ENCODE results near the gene RGS2.

The RGS2 gene

GRCh38 chr1:192832492-192832891 is 23.7 kb downstream of the RGS2 start:
- no peak for DNase-seq

DNA sequence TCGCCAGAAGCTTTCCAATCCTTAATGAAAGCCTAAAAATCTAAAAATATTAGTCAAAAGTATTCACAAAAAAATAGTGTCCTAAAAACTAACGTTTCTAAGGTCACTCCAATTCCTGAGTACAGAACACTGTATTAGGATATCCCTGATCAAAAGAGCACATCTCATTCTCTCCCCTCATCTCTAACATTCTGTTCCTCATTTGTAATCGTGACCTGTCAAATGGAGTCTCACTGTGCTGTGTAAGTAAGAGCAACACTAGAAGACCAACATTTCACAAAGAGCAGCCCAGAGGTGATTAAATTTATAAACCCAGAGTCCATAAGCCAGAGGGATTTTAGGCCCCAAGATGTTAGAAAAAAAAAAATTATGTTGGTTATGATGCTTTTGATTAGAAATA is 26.3 kb downstream of the RGS2 start:
- no peak for DNase-seq

DNA sequence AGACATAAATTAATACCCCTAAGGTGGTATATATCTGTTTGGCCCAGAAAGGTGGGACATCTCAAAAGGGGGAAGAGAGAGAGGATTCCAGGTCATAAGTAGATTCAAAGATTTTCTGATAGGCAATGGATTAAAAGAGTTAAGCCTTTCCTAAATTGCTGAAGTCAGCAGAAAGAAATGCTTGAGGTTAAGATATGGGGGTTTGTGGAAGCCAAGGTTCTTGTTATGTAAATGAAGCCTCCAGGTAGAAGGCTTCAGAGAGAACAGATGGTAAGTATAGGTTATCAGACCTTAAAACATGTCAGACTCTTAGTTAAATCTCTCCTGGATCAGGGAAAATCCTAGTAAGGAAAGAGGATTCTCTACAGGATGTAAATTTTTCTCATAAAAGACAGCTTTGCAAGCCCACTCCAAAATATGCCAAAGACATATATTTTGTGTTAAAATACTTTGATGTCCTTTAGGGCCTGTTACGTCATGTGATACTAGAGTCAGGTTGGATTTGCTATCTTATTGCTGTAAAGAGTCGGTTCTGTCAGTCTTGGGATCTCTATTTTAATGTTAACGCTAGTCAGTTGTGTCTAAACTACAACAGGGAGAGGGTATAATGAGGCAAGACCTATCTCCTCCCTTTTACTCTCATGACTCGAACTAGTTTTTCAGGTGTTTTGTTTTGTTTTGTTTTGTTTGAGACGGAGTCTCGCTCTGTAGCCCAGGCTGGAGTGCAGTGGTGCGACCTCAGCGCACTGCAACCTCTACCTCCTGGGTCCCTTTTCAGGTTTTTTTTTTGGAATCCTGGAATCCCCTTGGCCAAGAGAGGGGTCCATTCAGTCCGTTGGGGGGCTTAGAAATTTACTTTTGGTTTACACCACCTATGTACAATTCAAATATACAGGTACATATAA is 30.6 kb downstream of the RGS2 start:
- DNase-seq = no peak

- DNase-seq = no peak
Measured at GRCh38 chr1:192844360-192844759, 35.5 kb downstream of the RGS2 start.

DNA sequence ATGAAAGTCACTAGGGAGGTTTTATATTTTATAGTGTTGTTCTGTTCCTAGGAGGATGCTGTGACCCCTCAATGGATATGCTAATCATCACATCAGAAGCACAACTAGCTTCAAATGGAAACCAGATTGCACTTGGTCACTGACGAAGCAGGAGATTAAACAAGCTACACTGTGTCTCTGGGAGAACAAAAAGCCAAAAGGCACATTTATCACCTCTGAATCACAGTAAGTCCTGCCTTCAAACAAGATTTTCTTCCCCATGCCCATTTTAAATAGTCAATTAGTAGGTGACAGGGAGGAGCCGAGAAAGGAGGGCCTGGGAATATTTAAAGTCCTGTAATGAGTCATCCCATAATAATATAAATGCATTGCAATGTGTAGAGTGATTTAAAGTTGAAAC is 38.1 kb downstream of the RGS2 start:
- DNase-seq = no peak

DNA sequence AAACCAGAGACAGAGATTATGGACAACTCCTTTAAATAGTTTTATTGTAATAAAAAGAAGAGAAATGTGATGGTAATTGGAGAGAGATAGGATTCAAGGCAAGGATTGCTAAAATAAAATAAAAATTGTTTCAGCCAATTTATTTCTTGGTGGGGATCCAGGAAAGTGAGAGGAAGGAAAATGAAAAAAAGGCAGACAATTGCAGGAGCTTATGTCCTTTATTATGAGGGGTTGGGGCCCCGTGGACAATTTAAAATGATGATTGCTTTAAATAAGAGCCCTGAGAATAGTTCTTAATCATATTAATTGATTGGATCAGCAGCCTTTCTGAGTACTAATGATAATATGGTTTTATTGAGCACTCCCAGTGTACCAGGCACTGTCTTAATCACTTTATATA is 40.2 kb downstream of the RGS2 start:
- no peak for DNase-seq

GRCh38 chr1:192849442-192849841 is 40.6 kb downstream of the RGS2 start:
- no peak for DNase-seq

DNA sequence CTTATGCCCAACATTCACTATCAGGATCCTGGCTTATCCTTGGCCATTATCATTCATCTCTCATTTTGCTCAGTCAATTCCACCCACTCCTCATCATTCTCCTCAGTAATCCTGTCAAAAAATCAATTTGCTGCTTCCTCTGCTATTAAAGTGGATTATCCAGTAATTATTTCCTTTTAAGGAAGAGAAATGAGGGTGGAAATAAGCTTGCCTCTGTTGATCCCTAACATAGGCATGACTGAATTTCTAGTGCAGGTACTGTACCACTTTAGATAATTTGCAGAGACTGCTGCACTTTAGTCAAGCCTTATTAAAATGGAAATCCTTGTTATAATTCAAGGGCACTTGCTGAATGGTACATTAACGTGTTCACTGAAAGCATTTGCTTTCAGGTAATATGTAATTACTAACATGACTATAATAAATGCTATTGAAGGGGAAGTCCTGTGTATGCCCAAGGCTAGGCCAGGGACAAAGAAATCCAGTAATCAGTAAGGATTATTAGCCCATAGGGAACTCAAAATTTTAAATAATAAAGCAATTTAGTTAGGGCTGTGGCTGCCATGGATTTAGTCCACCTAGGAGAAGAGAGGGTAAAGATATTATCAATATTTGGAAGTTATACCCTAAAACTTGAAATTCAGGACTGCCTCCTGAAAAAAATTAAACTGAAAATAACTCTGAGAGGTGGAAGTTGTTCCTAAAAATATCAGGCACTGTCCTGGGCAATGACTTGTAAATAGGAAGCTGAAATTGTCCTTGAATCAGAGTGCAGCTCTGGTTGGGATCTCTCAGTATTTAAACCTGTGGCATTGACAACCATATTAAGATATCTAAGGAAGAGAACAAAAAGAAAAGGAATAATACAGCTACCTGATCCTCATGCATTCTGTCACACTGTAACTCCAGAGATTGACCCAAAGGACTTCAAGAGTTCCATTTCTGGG is 43.4 kb downstream of the RGS2 start:
- no peak for DNase-seq

DNA sequence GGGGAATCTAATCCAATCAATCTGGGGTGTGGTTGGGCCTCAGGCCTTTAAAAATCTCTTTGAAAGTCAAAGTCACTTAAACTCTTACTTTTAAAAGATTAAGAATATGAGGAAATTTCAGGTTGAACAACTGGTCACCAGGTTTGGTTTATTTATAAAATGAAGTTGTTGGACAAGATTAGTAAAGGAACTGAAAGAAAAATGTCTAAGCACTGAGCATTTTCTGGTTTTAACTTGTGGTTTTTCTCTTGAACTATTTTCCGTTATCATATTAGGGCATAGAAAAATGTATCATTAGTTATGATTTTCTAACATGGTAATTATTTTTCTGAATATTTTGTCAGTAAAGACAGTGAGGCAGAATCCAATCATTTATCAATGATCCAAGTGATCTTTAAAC is 49.6 kb downstream of the RGS2 start:
- no peak for DNase-seq

GRCh38 chr1:192859808-192860207 is 51.0 kb downstream of the RGS2 start:
- DNase-seq = no peak

- no peak for DNase-seq
Measured at GRCh38 chr1:192860478-192861185, 51.8 kb downstream of the RGS2 start.

- DNase-seq = no peak
Measured at GRCh38 chr1:192861860-192862259, 53.0 kb downstream of the RGS2 start.
